ENCODE results near the gene LY9. TPM values are rescaled to one million over a fixed set of nuclear protein-coding genes. Genes with fewer than 3 reads are reported as not detected.

The LY9 gene
- total RNA-seq, 1 experiment from 2014 or later = not detected

DNA sequence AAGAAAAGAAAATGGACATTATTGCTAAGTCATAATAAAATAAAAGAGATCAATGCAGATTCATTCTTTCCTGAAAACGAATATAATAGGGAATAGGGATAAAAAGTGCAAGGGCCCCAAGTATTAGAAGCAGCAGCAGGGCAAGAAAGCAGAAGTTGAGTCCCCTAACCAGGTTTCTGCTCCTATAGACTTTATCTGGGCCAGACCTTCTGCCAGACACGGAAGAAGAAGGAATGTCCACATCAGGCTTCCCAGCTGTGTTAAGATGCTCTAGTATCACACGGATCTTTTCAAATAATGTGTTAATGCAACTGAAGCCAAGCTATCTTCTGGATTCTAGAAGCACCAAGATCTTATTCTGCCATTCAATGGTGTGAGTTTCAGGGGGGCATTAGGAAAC is 39.8 kb downstream of the LY9 start:
- no peak overlapping the region for H3K4ac ChIP-seq (ENCODE audit: low read depth, low read length)
- H2BK120ac ChIP-seq (ENCODE audit: low read depth, low read length, poor library complexity, severe bottlenecking) = no peak overlapping the region
- no peaks in the 10 kb centered on the region for H4K20me1 ChIP-seq (ENCODE audit: control insufficient read depth, insufficient read depth, insufficient read length)
- no peak overlapping the region for H3K27ac ChIP-seq (ENCODE audit: insufficient read length, low read depth, low read length)
- no peak overlapping the region for H2AFZ ChIP-seq (ENCODE audit: low read length)
- H3K56ac ChIP-seq (ENCODE audit: insufficient read length, low read depth, low read length) = no peak overlapping the region
- H3K9me3 ChIP-seq (ENCODE audit: control insufficient read depth, low read depth, low read length) = no peaks in the 10 kb centered on the region
- no peak overlapping the region for H2AK5ac ChIP-seq (ENCODE audit: insufficient read length, low read length)
- H4K8ac ChIP-seq (replicated peaks; ENCODE audit: insufficient read length, low read depth, low read length) = no peak overlapping the region
- H3K23ac ChIP-seq (ENCODE audit: insufficient read length, low read depth, low read length) = no peak overlapping the region
- no peak overlapping the region for H2BK15ac ChIP-seq (ENCODE audit: low read depth, low read length)
- no peaks in the 10 kb centered on the region for H3K79me1 ChIP-seq (ENCODE audit: insufficient read depth, low read depth, low read length, poor library complexity, severe bottlenecking)
- no peak overlapping the region for H3K14ac ChIP-seq (ENCODE audit: insufficient read depth, low read length)
- H4K5ac ChIP-seq (ENCODE audit: insufficient read length, low read depth, low read length) = no peak overlapping the region
- H2BK20ac ChIP-seq (ENCODE audit: low read depth, low read length, poor library complexity, severe bottlenecking) = no peak overlapping the region
- no peak for DNase-seq
- H4K91ac ChIP-seq (ENCODE audit: insufficient read length, low read depth, low read length) = no peak overlapping the region
- Mint-ChIP-seq H3K27ac (no peak overlapping the region), H3K9me3 (no peaks in the 10 kb centered on the region), H3K4me3 (no peak overlapping the region), H3K36me3 (ENCODE audit: insufficient read depth in 1 of 3, low read depth in 3 of 3) (no peaks in the 10 kb centered on the region), H3K27me3 (ENCODE audit: low read depth) (no peaks in the 10 kb centered on the region), H3K4me1 (peaks cover 19 to 20% of the 10 kb centered on the region in 2 experiments)
- H3K4me2 ChIP-seq (ENCODE audit: insufficient read depth, insufficient read length, low read length) = no peak overlapping the region
- H3K18ac ChIP-seq (ENCODE audit: insufficient read length, low read depth, low read length) = no peak overlapping the region
- no peaks in the 10 kb centered on the region for H3K79me2 ChIP-seq (ENCODE audit: insufficient read depth, low read length)
- H2BK12ac ChIP-seq (ENCODE audit: insufficient read length, low read depth, low read length) = no peak overlapping the region
- TF ChIP-seq, protein P1, sequence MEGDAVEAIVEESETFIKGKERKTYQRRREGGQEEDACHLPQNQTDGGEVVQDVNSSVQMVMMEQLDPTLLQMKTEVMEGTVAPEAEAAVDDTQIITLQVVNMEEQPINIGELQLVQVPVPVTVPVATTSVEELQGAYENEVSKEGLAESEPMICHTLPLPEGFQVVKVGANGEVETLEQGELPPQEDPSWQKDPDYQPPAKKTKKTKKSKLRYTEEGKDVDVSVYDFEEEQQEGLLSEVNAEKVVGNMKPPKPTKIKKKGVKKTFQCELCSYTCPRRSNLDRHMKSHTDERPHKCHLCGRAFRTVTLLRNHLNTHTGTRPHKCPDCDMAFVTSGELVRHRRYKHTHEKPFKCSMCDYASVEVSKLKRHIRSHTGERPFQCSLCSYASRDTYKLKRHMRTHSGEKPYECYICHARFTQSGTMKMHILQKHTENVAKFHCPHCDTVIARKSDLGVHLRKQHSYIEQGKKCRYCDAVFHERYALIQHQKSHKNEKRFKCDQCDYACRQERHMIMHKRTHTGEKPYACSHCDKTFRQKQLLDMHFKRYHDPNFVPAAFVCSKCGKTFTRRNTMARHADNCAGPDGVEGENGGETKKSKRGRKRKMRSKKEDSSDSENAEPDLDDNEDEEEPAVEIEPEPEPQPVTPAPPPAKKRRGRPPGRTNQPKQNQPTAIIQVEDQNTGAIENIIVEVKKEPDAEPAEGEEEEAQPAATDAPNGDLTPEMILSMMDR (conservative IDR thresholded peaks at IDR 0.05) = no peak
- WGBS (ENCODE audit: extremely low coverage, insufficient read length, low lambda C conversion rate) = no CpG with 5 or more reads among the region's 3 CpGs
- no peak overlapping the region for H3T11ph ChIP-seq (ENCODE audit: low read length)
- no peaks in the 10 kb centered on the region for H3K27me3 ChIP-seq (ENCODE audit: insufficient read depth, low read length)
- no peaks in the 10 kb centered on the region for H3K4me1 ChIP-seq (ENCODE audit: insufficient read depth, low read length)
- H3K9ac ChIP-seq (ENCODE audit: extremely low read depth, insufficient read length, low read length) = no peak overlapping the region
- H2BK5ac ChIP-seq (ENCODE audit: insufficient read length, low read length) = no peak overlapping the region
- no peaks in the 10 kb centered on the region for H3K23me2 ChIP-seq (ENCODE audit: insufficient read length, low read depth, low read length, poor library complexity, severe bottlenecking)
